C4-2B (cell line): ENCODE results near the gene PRRT2.

Source experiments
- CTCF ChIP-seq: fragments of 450-650 bp; conservative IDR thresholded peaks from 2 replicates; pipeline ENCODE4 v1.5.1; 2017; ENCODE audit warnings: mild to moderate bottlenecking
- ZFX ChIP-seq: fragments of 450-650 bp; IDR thresholded peaks from 2 replicates; pipeline ENCODE4 v1.6.1; 2017

DNA sequence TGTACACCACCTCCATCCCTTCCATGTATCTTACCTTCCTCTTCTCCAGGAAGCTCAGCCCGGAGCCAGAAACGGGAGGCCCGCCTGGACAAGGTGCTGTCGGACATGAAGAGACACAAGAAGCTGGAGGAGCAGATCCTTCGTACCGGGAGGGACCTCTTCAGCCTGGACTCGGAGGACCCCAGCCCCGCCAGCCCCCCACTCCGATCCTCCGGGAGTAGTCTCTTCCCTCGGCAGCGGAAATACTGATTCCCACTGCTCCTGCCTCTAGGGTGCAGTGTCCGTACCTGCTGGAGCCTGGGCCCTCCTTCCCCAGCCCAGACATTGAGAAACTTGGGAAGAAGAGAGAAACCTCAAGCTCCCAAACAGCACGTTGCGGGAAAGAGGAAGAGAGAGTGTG lies 7.5 kb downstream of the PRRT2 start:
- TF ChIP-seq CTCF: no peak
- TF ChIP-seq ZFX: no peak
